ENCODE measurements around the gene TAOK3.
"Not testable (repeated sequence)": the region's sequence is repeated elsewhere in the genome, so short reads cannot be mapped to it uniquely, and the experiment has no call there.

The TAOK3 gene

GRCh38 chr12:118334939-118335567 lies 37.7 kb downstream of the TAOK3 start:
- DNase-seq, result no peak

- DNase-seq, result no peak
These were observed 38.5 kb downstream of the TAOK3 start for GRCh38 chr12:118334241-118334640.

- DNase-seq, result no peak
These were observed 40.2 kb downstream of the TAOK3 start for GRCh38 chr12:118332511-118332910.

GRCh38 chr12:118330421-118331018 lies 42.2 kb downstream of the TAOK3 start:
- DNase-seq, result no peak

- no peak for DNase-seq
These were observed 44.0 kb downstream of the TAOK3 start for GRCh38 chr12:118328486-118329330.

GRCh38 chr12:118327391-118327790 lies 45.3 kb downstream of the TAOK3 start:
- DNase-seq, result no peak

GRCh38 chr12:118326991-118327390 lies 45.7 kb downstream of the TAOK3 start:
- DNase-seq, result no peak

GRCh38 chr12:118325081-118325480 lies 47.6 kb downstream of the TAOK3 start:
- no peak for DNase-seq

- DNase-seq, result no peak
These were observed 53.1 kb downstream of the TAOK3 start for GRCh38 chr12:118319627-118320026.

- DNase-seq, result no peak
These were observed 54.0 kb downstream of the TAOK3 start for GRCh38 chr12:118318744-118319143.

- no peak for DNase-seq
These were observed 55.0 kb downstream of the TAOK3 start for GRCh38 chr12:118317729-118318128.

GRCh38 chr12:118315821-118316220 lies 56.9 kb downstream of the TAOK3 start:
- no peak for DNase-seq

- no peak for DNase-seq
These were observed 60.1 kb downstream of the TAOK3 start for GRCh38 chr12:118312578-118312977.

- DNase-seq, result no peak
These were observed 61.0 kb downstream of the TAOK3 start for GRCh38 chr12:118311666-118312065.

- DNase-seq, result no peak
These were observed 62.4 kb downstream of the TAOK3 start for GRCh38 chr12:118310320-118310719.

GRCh38 chr12:118308006-118308405 lies 64.7 kb downstream of the TAOK3 start:
- DNase-seq, result not testable (repeated sequence)

GRCh38 chr12:118307069-118307954 lies 65.4 kb downstream of the TAOK3 start:
- peak; percentile 68 for DNase-seq

GRCh38 chr12:118304093-118304492 lies 68.6 kb downstream of the TAOK3 start:
- DNase-seq, result no peak

- no peak for DNase-seq
These were observed 70.7 kb downstream of the TAOK3 start for GRCh38 chr12:118302053-118302452.

- no peak for DNase-seq
These were observed 72.8 kb downstream of the TAOK3 start for GRCh38 chr12:118299791-118300460.

- no peak for DNase-seq
These were observed 75.4 kb downstream of the TAOK3 start for GRCh38 chr12:118297284-118297683.

- no peak for DNase-seq
These were observed 79.9 kb downstream of the TAOK3 start for GRCh38 chr12:118292836-118293235.

Measured in stimulated activated CD4-positive, alpha-beta T cell treated with anti-CD3 and anti-CD28 coated beads, Interleukin-15, amount 100 ng/mL, for 24 hours (primary cell).